HG03196 (cell line): ENCODE measurements around the gene TMEM170A.

Source experiments
- ATAC-seq: cut with Tn5 transposase; IDR thresholded peaks from one replicate; pipeline ENCODE4 v1.9.1; 2021; ENCODE audit not compliant: unreplicated experiment

The TMEM170A gene

DNA sequence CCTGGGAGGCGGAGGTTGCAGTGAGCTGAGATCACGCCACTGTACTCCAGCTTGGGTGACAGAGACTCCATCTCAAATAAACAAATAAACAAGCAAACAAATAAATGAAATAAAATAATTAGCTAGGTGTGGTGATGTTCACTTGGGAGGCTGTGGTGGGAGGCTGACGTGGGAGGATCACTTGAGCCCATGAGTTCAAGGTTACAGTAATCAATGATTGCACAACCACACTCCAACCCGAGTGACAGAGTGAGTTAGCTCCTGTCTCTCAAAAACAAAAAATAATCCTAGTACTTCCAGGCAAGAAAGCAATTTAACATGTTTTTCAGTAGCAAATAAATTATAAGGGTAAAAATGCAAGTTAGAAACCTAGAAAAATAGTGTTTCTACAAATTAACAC is 57.5 kb downstream of the TMEM170A start:
- no peak for ATAC-seq

DNA sequence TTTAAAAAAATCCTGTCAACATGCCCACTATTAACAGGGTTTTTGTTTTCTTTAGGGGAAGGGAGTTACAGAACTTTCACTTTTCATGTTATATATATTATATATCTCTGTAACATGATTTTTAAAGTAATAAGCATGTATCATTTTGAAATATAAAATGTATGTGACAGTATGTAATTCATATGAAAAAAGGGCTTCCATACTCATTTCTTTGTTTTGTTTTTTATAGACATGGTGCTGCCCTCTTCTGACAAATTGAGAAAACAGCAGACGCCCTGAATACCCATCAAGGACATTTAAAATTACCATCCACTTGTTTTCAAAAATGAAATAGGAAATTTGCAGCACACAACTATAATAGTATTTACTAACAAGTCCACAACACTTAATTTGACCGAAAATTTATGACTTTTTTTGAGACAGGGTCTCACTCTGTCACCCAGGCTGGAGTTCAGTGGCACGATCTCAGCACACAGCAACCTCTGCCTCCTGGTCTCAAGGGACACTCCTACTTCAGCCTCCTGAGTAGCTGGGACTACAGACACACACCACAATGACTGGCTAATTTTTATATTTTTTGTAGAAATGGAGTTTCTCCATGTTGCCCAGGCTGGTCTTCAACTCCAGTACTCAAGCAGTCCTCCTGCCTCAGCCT is 61.5 kb downstream of the TMEM170A start:
- no peak for ATAC-seq

DNA sequence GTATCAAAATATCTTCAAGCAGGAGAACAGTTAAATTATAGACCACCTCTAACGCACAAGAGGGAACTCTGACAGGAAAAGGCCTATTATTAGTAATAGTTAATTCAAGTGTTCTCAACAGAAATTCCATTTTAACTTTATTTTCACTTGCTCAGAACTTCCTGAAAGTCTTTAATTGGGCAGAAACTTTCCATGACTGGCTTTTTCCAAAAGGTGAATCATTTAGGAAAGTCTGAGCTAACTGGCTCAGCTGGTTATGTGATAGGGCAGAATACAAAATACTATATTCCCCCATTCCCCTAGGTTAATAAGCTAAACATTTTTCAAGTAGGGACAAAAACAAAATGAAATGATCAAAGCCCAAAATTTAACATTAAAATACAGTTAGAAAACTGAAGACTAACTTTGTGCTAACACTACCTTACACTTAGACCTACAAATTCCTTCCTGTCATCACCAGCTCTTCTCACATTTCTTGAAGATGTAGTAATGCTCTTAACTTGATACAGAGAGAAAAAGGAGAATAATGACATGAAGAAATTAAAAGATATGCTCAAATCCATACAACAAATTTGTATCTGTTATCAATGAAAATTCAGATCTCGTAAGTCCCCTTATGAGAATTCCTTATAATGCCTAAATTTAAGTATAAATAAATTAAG is 62.2 kb downstream of the TMEM170A start:
- ATAC-seq, result no peak

DNA sequence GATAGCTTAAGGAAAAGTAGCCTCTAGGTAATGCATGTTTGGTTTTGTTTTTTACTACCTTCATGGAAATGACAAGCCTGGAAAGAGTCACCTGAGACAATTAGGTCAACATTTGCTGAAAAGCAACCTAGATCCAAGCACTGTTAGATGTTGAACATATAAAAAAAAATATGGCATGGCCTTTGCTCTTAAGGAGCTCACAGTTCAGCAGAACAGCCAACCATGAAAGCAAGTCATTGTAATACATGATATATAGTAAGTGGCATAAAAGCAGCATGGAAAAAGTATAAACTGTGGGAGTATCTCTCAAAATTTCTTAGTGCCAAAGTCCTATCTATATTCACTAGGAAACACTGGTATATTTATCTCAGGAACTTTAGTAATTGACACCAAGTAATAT is 62.8 kb downstream of the TMEM170A start:
- no peak for ATAC-seq

DNA sequence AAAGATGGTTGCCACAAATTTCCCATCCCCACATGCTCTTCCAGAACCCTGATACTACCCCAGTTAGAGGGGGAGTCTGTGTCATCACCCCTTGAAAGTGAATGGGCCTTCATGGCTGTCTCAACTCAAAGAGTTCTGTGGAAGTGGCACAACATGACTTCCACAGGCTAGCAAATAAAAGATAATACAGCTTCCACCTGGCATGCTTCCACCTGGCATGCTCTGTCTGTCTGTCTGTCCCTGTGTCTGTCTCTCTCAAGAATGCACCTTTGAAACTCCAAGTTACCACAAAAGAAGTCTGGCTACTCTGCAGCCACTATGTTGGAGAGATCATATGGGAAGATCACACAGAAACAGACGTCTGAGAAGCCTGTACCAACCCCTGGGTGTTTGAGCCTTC is 66.2 kb downstream of the TMEM170A start:
- no peak for ATAC-seq

DNA sequence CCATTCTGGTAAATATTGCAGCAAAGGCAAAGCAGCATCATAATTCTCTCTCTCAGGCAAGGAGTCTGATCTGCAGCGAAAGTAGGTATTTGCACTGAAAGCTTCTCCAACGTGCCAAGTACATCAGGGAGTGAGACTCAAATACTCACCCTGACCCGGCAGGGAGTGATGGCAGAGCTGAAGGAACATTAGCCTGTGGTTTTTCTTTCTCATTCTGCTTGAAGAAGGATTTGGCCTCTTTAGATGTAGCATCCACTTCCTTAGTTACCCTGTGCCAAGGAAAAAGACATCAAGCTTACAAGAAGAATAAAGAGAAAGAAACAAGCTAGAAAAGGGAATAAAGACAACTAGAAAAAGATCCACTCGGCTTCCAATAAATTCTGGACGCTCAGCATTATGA is 69.5 kb downstream of the TMEM170A start:
- ATAC-seq, result no peak
